Hepatic stellate cell (primary cell): Measurements from ENCODE around the gene SIK2.
A peak's percentile ranks its signal among the peaks of the same experiment; 100 is the strongest.

Experiments used
- DNase-seq: peaks from one replicate; pipeline ENCODE4 v3.0.0; 2011; ENCODE audit warnings: low spot score

Gene SIK2

GRCh38 chr11:111601979-111602864, at the start of gene SIK2:
TSS of gene SIK2 (plus strand) at chr11:111602449. CDS start at chr11:111602564, 115 bp downstream.
- DNase-seq: peak; percentile 91

- no peak for DNase-seq
Measured at GRCh38 chr11:111554532-111554931, 47.7 kb upstream of the SIK2 start.

DNA sequence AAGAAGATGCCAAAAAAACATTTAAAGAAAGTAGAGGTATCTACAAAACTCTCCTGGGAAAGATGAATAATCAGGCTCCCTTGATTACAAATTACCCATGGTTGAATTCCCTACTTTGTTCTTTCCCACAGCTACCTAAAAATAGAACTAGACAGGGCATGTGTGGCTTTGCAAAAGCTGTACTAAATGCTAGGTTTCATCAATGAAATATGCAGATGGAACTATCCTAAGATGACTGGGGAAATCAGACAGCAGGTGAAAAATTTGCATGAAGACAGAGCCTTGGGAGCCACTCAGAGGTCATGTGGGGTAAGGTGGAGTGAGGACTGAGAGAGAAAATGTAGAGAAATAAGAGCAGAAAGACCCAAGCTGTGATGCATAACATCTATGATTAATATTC, 47.0 kb upstream of the SIK2 start:
- DNase-seq: no peak

DNA sequence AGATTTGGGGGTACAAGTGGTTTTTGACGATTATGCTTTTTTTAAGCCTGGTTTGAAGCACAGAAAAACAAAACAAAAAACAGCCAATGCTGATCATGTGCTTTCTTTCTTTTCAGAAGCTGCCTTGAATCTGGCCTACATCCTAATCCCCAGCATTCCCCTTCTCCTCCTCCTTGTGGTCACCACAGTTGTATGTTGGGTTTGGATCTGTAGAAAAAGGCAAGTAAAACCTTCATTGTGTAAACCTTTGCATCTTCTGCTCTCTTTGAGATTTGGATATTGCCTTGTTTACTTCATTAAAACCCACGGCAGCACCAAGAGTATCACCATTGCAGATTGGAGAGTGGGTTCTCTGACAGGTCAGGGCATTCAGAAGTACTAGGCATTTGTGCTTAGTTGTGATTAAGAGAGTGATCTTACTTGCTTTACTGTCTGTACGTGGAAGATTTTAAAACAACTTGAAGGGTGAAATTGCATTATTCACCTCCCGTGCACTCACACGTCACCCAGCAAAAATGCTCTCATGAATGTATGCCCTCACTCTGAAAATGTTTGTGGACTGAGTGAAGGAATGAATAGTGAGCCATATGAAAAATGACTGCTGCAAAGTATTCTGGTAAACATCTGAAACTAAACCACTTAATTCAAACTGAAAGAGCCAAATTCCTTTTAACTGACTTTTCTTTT, 44.7 kb upstream of the SIK2 start:
- DNase-seq: peak; percentile 68

DNA sequence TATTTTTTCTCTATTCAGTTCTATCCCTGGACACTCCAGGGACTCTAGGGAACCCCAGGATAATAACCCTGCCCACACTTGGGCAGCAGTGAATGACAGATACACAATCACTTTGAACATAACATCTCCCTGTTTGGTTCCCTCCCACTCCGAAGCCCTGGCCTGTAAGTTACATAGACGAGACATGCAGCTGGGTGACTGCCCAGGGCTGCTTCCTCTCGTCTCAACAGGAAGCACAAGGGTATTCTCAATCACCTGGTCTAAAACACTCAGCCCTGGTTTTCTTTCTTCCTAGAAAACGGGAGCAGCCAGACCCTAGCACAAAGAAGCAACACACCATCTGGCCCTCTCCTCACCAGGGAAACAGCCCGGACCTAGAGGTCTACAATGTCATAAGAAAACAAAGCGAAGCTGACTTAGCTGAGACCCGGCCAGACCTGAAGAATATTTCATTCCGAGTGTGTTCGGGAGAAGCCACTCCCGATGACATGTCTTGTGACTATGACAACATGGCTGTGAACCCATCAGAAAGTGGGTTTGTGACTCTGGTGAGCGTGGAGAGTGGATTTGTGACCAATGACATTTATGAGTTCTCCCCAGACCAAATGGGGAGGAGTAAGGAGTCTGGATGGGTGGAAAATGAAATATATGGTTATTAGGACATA, 42.3 kb upstream of the SIK2 start:
- no peak for DNase-seq

DNA sequence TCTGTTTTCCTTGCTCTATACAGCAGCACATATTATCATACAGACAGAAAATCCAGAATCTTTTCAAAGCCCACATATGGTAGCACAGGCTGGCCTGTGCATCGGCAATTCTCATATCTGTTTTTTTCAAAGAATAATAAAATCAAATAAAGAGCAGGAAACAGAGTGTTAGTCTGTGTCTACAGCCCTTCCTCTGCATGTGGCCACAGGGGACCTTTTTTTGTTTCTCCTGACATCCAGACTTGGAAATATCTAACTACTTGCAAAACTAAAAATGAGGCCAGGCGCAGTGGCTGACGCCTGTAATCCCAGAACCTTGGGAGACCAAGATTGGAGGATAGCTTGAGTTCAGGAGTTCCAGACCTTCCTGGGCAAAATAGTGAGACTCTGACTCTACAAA, 41.4 kb upstream of the SIK2 start:
- no peak for DNase-seq

DNA sequence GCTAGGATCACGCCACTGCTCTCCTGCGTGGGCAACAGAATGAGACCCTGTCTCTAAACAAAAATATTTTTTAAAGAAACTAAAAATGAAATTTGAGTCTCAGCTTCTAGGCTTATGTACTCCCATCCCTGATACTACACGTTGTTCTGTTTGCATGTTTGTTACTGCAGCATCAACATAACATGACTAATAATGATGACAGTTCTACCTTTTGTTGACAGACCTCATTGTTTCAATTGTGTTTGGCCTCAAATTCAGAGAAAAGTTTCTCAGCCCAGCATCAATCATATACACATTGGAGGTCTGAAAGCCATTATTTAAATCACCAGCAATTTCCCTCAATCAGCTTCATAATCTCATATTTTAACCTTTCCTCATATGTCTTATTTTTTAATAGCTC, 40.9 kb upstream of the SIK2 start:
- DNase-seq: no peak

DNA sequence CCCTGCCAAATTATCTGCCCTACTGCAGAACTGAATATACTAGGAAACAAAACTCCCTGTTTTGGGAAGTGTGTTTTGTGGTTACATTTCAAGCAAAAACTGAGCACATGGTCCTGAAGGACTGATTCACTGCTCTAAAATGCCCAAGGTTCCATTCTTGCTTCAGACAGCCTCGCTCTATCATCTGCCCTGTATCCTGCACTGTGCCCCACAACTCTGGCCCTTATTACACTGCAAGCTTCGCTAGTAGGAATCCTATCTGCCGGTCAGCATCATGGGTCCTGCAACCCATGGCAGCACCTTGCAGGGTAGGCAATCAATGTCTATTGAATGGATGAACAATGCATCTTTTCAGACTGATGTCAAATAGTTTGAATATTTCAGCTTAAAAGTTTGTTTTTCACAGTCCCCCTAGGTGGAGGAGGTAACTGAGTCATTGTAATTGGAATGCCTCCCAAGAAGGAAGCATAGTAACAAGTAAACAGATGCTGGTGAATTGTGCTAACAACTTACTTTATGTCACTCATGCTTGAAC, 40.4 kb upstream of the SIK2 start:
- peak; percentile 50 for DNase-seq

GRCh38 chr11:111562692-111563389, 39.4 kb upstream of the SIK2 start:
- no peak for DNase-seq

GRCh38 chr11:111565114-111565720, 37.0 kb upstream of the SIK2 start:
- DNase-seq: peak; percentile 56

GRCh38 chr11:111566324-111566723, 35.9 kb upstream of the SIK2 start:
- DNase-seq: no peak

DNA sequence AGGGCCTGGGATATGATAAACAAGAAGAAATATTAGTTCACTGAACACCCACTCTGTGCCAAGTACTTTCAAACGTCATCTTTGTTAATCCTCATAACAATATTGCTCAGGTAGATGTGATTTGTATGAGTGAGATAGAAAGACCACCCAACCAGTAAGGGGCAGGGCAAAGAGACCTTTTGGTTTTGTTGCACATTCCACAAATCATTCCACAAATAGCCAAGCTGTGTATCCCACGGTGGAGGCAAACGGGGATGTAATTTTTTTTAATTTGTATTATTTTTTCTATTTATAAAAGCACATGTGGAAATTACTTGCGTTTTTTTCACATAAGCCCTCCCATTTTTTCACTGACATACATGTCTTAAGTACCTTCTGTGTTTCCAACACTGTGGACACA, 32.8 kb upstream of the SIK2 start:
- DNase-seq: no peak

DNA sequence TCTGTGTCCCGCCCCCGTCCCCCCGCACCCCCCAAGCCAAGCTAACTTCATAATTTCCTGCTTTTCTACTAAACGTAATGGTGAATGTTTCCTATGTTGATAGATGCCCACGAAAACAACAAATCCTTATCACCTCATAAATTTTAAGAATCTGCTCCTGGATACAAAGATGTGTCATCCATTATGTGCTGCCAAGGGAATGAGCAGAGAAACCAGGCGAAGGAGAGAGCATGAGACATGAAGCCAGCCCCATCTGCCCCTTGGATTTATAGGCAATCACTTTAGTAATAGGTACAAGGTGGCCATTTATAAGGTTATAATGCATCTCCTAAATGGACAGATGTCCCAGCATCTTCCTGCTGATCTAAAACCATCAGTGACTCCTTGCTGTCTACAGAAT, 31.5 kb upstream of the SIK2 start:
- DNase-seq: no peak

DNA sequence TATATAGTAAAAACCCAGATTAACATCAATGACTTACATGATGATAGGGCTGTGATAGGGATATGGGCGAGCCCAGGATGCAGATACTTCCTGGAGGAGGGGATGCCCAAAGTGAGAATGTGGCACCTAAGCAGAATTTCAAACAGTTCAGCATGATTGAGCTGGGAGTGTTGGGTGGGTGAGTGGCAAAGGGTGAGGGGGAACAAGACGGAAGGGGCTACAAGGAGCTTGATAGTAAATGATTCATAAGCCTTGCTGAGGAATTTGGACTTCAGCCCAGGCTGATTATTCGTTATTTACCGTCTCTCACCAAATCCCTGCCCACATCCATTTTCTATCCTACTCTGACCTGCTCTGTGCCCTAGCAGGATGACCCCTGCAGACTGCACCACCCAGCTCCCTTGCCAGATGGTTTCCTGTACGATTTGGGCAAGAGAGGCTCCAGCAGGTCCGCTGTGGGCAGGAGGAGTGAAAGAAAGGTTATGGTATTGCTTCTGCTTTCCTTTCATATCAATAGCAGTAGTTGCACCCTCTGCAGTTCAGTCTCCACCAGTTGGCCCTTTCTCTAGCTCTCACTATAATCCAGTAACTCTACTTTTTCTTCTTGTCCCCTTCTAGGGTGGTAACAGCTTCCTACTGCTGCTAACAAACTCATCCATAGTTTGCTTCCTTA, 30.3 kb upstream of the SIK2 start:
- DNase-seq: no peak

- no peak for DNase-seq
Measured at GRCh38 chr11:111572581-111572980, 29.7 kb upstream of the SIK2 start.

GRCh38 chr11:111573821-111574249, 28.4 kb upstream of the SIK2 start:
- no peak for DNase-seq

DNA sequence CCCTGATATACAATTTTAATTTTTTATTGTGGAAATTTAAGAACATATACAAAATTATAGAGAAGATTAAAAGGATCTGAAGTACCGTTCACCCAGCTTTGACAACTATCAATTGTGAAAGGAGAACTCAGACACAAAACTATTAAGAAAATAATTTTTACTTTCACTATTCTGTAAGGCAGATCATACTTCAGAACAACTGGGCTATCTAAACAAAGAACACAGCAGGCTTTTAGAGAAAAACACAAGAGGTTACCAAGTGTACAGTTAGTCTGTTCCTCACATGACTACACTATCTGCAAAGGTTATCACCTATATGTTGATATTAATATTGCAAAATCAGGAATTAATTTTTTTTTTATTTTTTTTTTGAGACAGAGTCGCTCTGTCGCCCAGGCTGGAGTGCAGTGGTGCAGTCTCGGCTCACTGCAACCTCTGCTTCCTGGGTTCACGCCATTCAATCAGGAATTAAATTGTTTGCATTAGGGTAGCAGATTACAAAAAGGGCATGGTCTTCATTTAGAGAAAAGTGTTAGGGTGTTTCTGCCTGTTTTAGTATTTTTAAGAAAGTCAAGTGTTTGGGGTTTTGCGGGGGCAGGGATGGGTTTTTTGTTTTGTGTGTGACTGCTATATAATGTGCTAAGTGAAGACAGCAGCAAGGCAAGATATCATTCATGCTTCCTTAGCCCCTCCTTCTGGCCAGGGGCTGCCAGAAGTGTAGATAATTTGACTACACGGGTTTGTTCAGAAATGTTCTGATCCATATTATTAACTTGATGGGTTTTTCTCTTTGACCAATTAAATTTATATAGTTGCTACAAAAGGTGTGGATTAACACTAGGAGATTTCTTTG, 27.6 kb upstream of the SIK2 start:
- no peak for DNase-seq

- DNase-seq: no peak
Measured at GRCh38 chr11:111575740-111576139, 26.5 kb upstream of the SIK2 start.

GRCh38 chr11:111577821-111578220, 24.4 kb upstream of the SIK2 start:
- DNase-seq: no peak

DNA sequence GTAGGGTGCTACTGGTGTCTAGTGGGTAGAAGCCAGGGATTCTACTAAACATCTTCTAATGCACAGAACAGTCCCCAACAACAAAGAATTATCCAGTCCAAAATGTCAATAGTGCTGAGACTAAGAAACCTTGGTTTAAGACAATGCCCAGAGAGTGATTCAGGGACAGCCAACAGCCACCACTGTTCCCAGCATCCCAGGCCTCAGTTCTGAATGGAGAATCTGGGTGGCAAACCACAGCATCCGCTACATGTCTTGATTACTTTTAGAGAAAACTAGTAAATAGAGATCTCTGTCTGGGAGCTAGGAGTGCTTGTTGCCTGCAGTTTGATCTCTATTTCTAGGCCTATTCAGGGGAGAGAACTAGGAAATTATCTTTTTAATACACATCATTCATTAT, 20.9 kb upstream of the SIK2 start:
- DNase-seq: no peak
